Kidney glomerular epithelial cell (primary cell): ENCODE results near the gene MAGEB16.

ENCODE experiments used
- DNase-seq: peaks from one replicate; lab custom pipeline; 2025; lab: John Stamatoyannopoulos, UW

MAGEB16 gene

GRCh38 chrX:35798042-35798441, at the start of gene MAGEB16:
TSS of gene MAGEB16 (plus strand) at chrX:35798342. CDS start at chrX:35802197, 3,855 bp downstream.
- DNase-seq: no peak

- DNase-seq: no peak
These were observed 24.1 kb upstream of the MAGEB16 start for GRCh38 chrX:35773958-35774564.

- DNase-seq: no peak
These were observed 13.1 kb upstream of the MAGEB16 start for GRCh38 chrX:35785075-35785474.

- DNase-seq: no peak
These were observed 11.9 kb upstream of the MAGEB16 start for GRCh38 chrX:35786271-35786670.

GRCh38 chrX:35787867-35788266, 10.3 kb upstream of the MAGEB16 start:
- DNase-seq: no peak

GRCh38 chrX:35800474-35800873, 2.3 kb downstream of the MAGEB16 start:
- no peak for DNase-seq

- DNase-seq: no peak
These were observed 11.6 kb downstream of the MAGEB16 start for GRCh38 chrX:35809781-35810180.

GRCh38 chrX:35819241-35819640, 21.1 kb downstream of the MAGEB16 start:
- no peak for DNase-seq

GRCh38 chrX:35826503-35826902, 28.4 kb downstream of the MAGEB16 start:
- DNase-seq: no peak

- DNase-seq: no peak
These were observed 31.4 kb downstream of the MAGEB16 start for GRCh38 chrX:35829501-35829900.

GRCh38 chrX:35841872-35842271, 43.7 kb downstream of the MAGEB16 start:
- no peak for DNase-seq

- DNase-seq: no peak
These were observed 44.5 kb downstream of the MAGEB16 start for GRCh38 chrX:35842674-35843073.

GRCh38 chrX:35847736-35848135, 49.6 kb downstream of the MAGEB16 start:
- no peak for DNase-seq
